Upper lobe of left lung (tissue), 6 donors: Measurements from ENCODE around the gene GPR55. TPM values are rescaled to one million over a fixed set of nuclear protein-coding genes. Genes with fewer than 3 reads are reported as not detected.

Source experiments
- ATAC-seq, 2 donors: fragments of 200-7000 bp; cut with Tn5 transposase; one replicate each; pipeline ENCODE4 v1.9.1; 2022; ENCODE audit warnings: mild to moderate bottlenecking in 2 of 2, moderate library complexity in 2 of 2; ENCODE audit not compliant: low FRiP score in 2 of 2
- DNase-seq, 2 donors: peaks; one replicate each; pipeline ENCODE4 v3.0.0-alpha.2; 2019 to 2020
- H3K27ac ChIP-seq, 4 donors: fragments of 200-600 bp; sonication (generic); one replicate each; pipeline ENCODE4 v1.5.1; 2016 to 2019
- H3K27me3 ChIP-seq, 4 donors: fragments of 200-600 bp; sonication (generic); one replicate each; pipeline ENCODE4 v1.5.1; 2017 to 2019
- H3K36me3 ChIP-seq, 4 donors: fragments of 200-600 bp; sonication (generic); one replicate each; pipeline ENCODE4 v1.5.1; 2016 to 2019
- H3K4me1 ChIP-seq, 4 donors: fragments of 200-600 bp; sonication (generic); one replicate each; pipeline ENCODE4 v1.5.1; 2018 to 2019
- H3K4me3 ChIP-seq, 4 donors: fragments of 200-600 bp; sonication (generic); one replicate each; pipeline ENCODE4 v1.5.1; 2017 to 2019; ENCODE audit warnings: mild to moderate bottlenecking in 2 of 4, moderate library complexity in 1 of 4
- H3K9me3 ChIP-seq, 4 donors: fragments of 200-600 bp; sonication (generic); one replicate each; pipeline ENCODE4 v1.5.1; 2018 to 2019
- EP300 ChIP-seq, 4 donors: sonication (generic); formaldehyde crosslinking; IDR thresholded peaks; one replicate each; pipeline ENCODE4 v1.5.1; 2017; ENCODE audit warnings: antibody characterized with exemption in 4 of 4, control low read depth in 2 of 4
- POLR2A ChIP-seq, 4 donors: fragments of 450-650 bp; IDR thresholded peaks; one replicate each; pipeline ENCODE4 v1.5.1; 2016 to 2017; ENCODE audit warnings: antibody characterized with exemption in 4 of 4, mild to moderate bottlenecking in 2 of 4
- POLR2AphosphoS5 ChIP-seq, 2 donors: sonication (generic); formaldehyde crosslinking; IDR thresholded peaks; one replicate each; pipeline ENCODE4 v1.5.1; 2017; ENCODE audit warnings: antibody characterized with exemption in 2 of 2
- WGBS, 2 donors: methylation state at CpG; one replicate each; pipeline ENCODE4 v1.1.5; 2017 to 2018; 5-methylcytosine and 5-hydroxymethylcytosine counted together
- total RNA-seq, 6 donors: library from RNA; depleted of rRNA in 4 of 6; stranded (reverse); fragments of >200 nt in 4 of 6; gene quantifications; one replicate each; pipeline versions ENCODE4 v1.1.0 to v1.2.1, GENCODE V29; 2016 to 2021
- TF ChIP-seq, protein P1 (sequence below), 6 experiments: fragments of 450-650 bp in 4 of 6; fragments of 200-600 bp in 2 of 6; sonication (generic) in 2 of 6; IDR thresholded peaks; one replicate each; pipeline ENCODE4 v1.5.1; 2016 to 2019; ENCODE audit warnings: antibody characterized with exemption in 6 of 6
- donor health status: DM: no; HTN: no; CAD: no; lungs with moderate emphysema.
- donor health status: DM: no; HTN: yes; CAD: no; lungs with severe emphysema.

Gene GPR55
- total RNA-seq, 6 donors from 2014 or later, result 0.15 to 0.84 (median 0.52) TPM; not detected in 2

DNA sequence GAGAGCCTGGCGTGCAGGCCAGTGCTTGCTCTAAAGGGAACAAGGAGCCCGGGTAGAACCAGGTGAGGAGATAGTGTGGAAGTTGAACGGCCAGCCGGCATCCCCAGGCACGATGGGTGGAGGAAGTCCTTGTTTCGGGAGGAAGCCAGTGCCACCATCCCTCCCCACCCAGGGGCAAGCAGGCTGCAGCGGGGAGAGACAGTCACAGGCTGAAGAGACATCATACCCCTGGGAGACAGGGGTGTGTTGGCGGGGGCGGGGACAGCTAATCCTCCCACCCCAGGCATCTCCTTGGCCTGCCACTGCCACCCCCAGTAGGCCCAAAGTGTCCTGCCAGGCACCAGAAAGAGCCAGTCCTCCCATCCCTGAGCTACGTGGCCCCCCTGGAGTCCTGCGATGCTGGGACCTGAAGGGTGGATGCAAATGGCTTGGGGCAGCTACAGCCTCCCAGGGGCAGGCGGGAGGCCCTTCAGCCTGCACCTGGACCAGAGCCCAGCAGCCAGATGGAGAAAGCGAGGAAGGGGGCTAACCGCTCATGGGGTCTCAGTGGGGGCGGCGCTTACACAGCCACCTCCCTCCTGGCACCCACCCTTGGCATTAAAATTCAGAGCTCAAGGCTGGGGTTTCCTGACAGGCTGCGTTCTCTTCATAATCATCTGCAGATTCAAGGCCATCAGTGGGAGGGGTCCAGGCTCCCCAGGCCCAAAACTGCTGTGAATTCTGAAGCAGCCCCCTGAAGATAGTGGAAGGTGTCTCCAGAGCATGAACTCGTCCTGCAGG is 14.8 kb upstream of the GPR55 start:
- no peak overlapping the region for H3K27ac ChIP-seq
- 87 to 89% methylated on average over 12 to 18 of the region's 18 CpGs for WGBS, 2 donors
- H3K4me3 ChIP-seq, result no peak overlapping the region
- H3K27me3 ChIP-seq, result no peaks in the 10 kb centered on the region
- H3K36me3 ChIP-seq, result no peaks in the 10 kb centered on the region
- DNase-seq (no peak), ATAC-seq (no peak)
- H3K4me1 ChIP-seq, result peaks cover 0 to 5% (median 0%) of the 10 kb centered on the region in 4 donors
- H3K9me3 ChIP-seq, result peaks cover 0 to 11% (median 4%) of the 10 kb centered on the region in 4 donors
- TF ChIP-seq POLR2A (IDR thresholded peaks at IDR 0.05) (no peak), POLR2AphosphoS5 (IDR thresholded peaks at IDR 0.05) (no peak), EP300 (IDR thresholded peaks at IDR 0.05) (no peak)
- TF ChIP-seq, protein P1, sequence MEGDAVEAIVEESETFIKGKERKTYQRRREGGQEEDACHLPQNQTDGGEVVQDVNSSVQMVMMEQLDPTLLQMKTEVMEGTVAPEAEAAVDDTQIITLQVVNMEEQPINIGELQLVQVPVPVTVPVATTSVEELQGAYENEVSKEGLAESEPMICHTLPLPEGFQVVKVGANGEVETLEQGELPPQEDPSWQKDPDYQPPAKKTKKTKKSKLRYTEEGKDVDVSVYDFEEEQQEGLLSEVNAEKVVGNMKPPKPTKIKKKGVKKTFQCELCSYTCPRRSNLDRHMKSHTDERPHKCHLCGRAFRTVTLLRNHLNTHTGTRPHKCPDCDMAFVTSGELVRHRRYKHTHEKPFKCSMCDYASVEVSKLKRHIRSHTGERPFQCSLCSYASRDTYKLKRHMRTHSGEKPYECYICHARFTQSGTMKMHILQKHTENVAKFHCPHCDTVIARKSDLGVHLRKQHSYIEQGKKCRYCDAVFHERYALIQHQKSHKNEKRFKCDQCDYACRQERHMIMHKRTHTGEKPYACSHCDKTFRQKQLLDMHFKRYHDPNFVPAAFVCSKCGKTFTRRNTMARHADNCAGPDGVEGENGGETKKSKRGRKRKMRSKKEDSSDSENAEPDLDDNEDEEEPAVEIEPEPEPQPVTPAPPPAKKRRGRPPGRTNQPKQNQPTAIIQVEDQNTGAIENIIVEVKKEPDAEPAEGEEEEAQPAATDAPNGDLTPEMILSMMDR (IDR thresholded peaks at IDR 0.05), result no peak

DNA sequence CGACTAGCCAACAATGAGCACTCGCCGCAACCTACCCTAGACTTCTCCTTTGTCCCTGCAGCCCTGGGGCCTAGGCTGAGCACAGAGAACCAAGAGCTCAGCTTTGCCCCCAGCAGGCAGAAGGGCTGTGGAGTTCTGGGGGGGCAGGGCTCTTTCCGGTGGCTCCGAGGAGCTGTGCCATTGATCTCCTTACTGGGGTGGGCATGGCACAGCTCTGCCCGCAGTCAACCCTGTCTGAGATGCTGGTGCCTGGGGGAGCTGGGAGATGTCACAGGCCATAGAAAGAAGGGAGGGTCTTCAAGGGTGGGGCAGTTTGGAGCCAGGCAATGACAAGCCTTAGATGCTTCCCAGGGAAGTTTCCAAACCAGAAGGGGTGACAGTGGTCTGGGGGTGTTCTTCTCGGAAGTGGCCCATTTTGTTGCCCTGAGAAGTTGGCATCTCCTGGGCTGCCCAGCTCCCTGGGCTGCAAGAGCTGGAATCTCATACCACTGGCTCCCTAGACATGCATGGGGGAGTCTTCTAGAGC is 14.1 kb upstream of the GPR55 start:
- Histone ChIP-seq H3K9me3 (peaks cover 0 to 11% (median 4%) of the 10 kb centered on the region in 4 donors), H3K4me1 (peaks cover 0 to 5% (median 0%) of the 10 kb centered on the region in 4 donors), H3K36me3 (no peaks in the 10 kb centered on the region), H3K27me3 (no peaks in the 10 kb centered on the region), H3K4me3 (no peak overlapping the region), H3K27ac (no peak overlapping the region)
- DNase-seq, result no peak
- ATAC-seq, result no peak
- WGBS, 2 donors, result 81 to 92% methylated on average over 3 to 7 of the region's 7 CpGs
- TF ChIP-seq POLR2A (IDR thresholded peaks at IDR 0.05) (no peak), EP300 (IDR thresholded peaks at IDR 0.05) (no peak), POLR2AphosphoS5 (IDR thresholded peaks at IDR 0.05) (no peak)
- TF ChIP-seq, protein P1 (IDR thresholded peaks at IDR 0.05), result no peak

DNA sequence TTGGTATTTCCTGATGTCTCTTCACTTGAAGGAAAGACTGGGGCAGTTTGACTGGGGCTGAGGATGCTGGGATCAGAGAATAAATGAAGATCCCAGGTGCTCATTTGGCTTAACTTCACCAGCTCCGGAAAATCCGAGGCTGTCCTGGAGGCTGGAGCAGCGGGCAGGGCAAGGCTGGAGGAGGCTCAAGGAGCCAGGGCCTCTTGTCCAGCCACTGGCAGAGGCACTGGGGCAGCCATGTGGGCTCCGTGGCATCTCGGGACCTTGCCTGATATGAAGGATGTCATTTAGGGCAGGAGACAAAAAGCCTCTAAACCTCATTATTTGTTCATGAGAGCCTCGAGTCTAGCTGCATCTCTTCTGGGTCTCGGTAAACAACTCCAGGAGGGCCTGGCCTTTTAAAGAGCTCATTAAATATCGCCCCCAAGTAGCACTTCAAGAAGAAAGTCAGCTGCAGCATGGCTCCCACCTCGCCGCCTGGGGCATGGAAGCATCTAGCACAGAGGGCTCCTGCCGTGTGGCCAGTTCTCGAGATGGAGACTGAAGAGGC is 13.5 kb upstream of the GPR55 start:
- DNase-seq (no peak), ATAC-seq (no peak)
- 77 to 85% methylated on average over 7 to 12 of the region's 12 CpGs for WGBS, 2 donors
- Histone ChIP-seq H3K27me3 (no peaks in the 10 kb centered on the region), H3K27ac (no peak overlapping the region), H3K4me1 (peaks cover 0 to 5% (median 0%) of the 10 kb centered on the region in 4 donors), H3K4me3 (no peak overlapping the region), H3K36me3 (no peaks in the 10 kb centered on the region), H3K9me3 (peaks cover 0 to 11% (median 4%) of the 10 kb centered on the region in 4 donors)
- TF ChIP-seq POLR2AphosphoS5 (IDR thresholded peaks at IDR 0.05), result no peak
- TF ChIP-seq EP300 (IDR thresholded peaks at IDR 0.05), result no peak
- TF ChIP-seq, protein P1 (IDR thresholded peaks at IDR 0.05), result no peak
- no peak for TF ChIP-seq POLR2A (IDR thresholded peaks at IDR 0.05)

DNA sequence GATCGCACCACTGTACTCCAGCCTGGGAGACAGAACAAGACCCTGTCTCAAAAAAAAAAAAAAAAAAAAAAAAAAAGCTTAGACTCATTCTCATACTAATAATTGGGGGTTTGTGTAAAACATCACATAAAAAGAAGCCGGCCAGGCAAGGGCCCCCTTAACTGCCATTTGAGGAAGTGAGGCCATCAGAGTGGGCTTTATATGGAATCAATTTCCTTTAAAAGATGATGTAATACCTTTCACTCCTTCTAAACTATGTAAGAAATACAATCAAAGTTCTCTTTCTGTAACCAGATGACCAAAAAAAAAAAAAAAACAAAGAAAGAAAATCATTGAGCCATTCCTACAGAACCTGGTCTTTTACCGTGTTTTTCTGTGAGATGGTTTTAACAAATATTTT is 13.1 kb upstream of the GPR55 start:
- TF ChIP-seq POLR2AphosphoS5 (IDR thresholded peaks at IDR 0.05), result no peak
- no peak for TF ChIP-seq EP300 (IDR thresholded peaks at IDR 0.05)
- no peak for TF ChIP-seq POLR2A (IDR thresholded peaks at IDR 0.05)
- TF ChIP-seq, protein P1 (IDR thresholded peaks at IDR 0.05), result no peak
- no peaks in the 10 kb centered on the region for H3K27me3 ChIP-seq
- 82 to 89% methylated on average over 3 of the region's 3 CpGs for WGBS, 2 donors

More for the DNA sequence above, 13.1 kb upstream of the GPR55 start:
- ATAC-seq, result no peak
- no peak for DNase-seq
- Histone ChIP-seq H3K4me3 (no peak overlapping the region), H3K4me1 (peaks cover 0 to 4% (median 0%) of the 10 kb centered on the region in 4 donors), H3K36me3 (no peaks in the 10 kb centered on the region), H3K9me3 (peaks cover 0 to 11% (median 4%) of the 10 kb centered on the region in 4 donors), H3K27ac (no peak overlapping the region)
